GM23338 (cell line): ENCODE data around the gene AGXT.

ENCODE experiments used
- CTCF ChIP-seq, 2 experiments: fragments of 200-600 bp in 1 of 2; sonication (generic) in 1 of 2; conservative IDR thresholded peaks; 2 replicates each; pipeline versions ENCODE4 v1.5.1 to v1.6.1; 2016 to 2017; ENCODE audit warnings: antibody characterized with exemption in 2 of 2, low read depth in 2 of 2, mild to moderate bottlenecking in 2 of 2, moderate library complexity in 1 of 2
- EZH2 ChIP-seq: fragments of 200-600 bp; sonication (generic); IDR thresholded peaks from one replicate; pipeline ENCODE4 v1.8.0; 2017; ENCODE audit warnings: antibody characterized with exemption, mild to moderate bottlenecking, low read depth; ENCODE audit not compliant: unreplicated experiment
- EZH2phosphoT487 ChIP-seq: fragments of 200-600 bp; sonication (generic); IDR thresholded peaks from one replicate; pipeline ENCODE4 v1.8.1; 2018; ENCODE audit warnings: antibody characterized with exemption; ENCODE audit not compliant: unreplicated experiment
- JUNB ChIP-seq: IDR thresholded peaks from one replicate; pipeline ENCODE4 v1.6.1; 2016; ENCODE audit warnings: antibody characterized with exemption; ENCODE audit not compliant: unreplicated experiment
- POLR2AphosphoS5 ChIP-seq: IDR thresholded peaks from 2 replicates; pipeline ENCODE4 v1.6.1; 2016; ENCODE audit warnings: antibody characterized with exemption, low read depth

- TF ChIP-seq CTCF (conservative IDR thresholded peaks at IDR 0.05; ENCODE audit: low read depth in 2 of 2): no peak
- no peak for TF ChIP-seq EZH2
- no peak for TF ChIP-seq JUNB
- no peak for TF ChIP-seq POLR2AphosphoS5
- TF ChIP-seq EZH2phosphoT487: no peak
Measured at GRCh38 chr2:240919161-240919781, 50.6 kb downstream of the AGXT start.
